Measurements from ENCODE around the gene P2RX2.

DNA sequence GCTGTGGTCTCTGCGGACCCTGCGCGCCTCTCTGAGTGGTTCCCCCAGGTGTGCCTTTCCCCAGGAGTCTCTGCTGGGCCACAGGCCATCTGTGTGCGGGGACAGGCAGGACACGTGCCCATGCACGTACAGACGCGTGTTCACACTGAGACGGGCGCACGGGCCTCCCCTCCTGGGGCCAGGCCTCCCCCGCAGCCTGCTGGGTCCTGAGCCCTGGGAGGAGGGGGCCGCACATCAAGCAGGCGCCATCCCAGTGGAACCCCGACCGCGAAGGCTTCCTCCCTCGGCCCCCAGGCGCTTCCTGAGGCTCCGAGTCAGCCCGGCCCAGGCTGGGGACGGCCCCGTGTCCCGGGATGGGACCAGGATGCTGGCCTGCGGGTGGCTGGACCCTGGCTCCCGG, 47.9 kb upstream of the P2RX2 start:
- no peak for TF ChIP-seq EP300 (IDR thresholded peaks at IDR 0.05; ENCODE audit: borderline replicate concordance)
- TF ChIP-seq RAD21 (IDR thresholded peaks at IDR 0.05; ENCODE audit: low read depth): no peak
- TF ChIP-seq TCF12 (IDR thresholded peaks at IDR 0.05; ENCODE audit: low read depth): no peak
- TF ChIP-seq EGR1 (IDR thresholded peaks at IDR 0.05): no peak

All from Ishikawa (cell line).